ENCODE measurements around the gene TTLL10. TPM values are rescaled to one million over a fixed set of nuclear protein-coding genes. Genes with fewer than 3 reads are reported as not detected.

Gene TTLL10
- total RNA-seq, 1 experiment from 2014 or later, result 0.68 TPM

DNA sequence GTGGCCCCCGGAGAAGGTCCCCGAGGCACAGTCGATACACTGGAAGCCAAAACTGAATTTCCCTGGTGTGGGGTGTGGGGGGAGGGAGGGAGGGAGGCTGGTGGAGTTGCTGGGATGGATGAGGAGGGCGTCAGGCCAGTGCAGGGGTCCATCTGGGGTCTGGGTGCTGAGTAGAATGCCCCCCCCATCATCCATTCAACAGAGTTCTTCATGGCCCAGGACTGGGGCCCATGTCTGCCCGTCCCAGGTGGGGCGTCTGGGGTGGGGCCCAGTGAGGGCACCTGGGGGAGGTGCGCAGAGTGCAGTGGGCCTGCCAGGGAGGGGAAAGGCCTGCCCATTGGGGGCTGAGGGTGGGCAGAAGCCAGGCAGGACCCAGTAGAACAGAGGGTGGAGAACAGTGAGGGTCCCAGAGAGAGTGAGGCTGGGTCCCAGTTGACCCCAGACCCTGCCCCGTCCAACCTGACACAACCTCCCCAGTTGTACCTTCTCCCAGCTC is 30.8 kb downstream of the TTLL10 start:
- Mint-ChIP-seq H3K4me1 (peaks cover 4 to 10% of the 10 kb centered on the region in 2 experiments), H3K36me3 (ENCODE audit: insufficient read depth in 1 of 3, low read depth in 3 of 3) (no peaks in the 10 kb centered on the region), H3K27ac (no peak overlapping the region), H3K9me3 (no peaks in the 10 kb centered on the region), H3K27me3 (ENCODE audit: low read depth) (peaks cover 25% of the 10 kb centered on the region), H3K4me3 (no peak overlapping the region)
- no peak overlapping the region for H3K14ac ChIP-seq (ENCODE audit: insufficient read depth, low read length)
- H3K4me2 ChIP-seq (ENCODE audit: insufficient read depth, insufficient read length, low read length), result no peak overlapping the region
- no peak overlapping the region for H2BK20ac ChIP-seq (ENCODE audit: low read depth, low read length, poor library complexity, severe bottlenecking)
- H2BK15ac ChIP-seq (ENCODE audit: low read depth, low read length), result no peak overlapping the region
- no peak overlapping the region for H3K56ac ChIP-seq (ENCODE audit: insufficient read length, low read depth, low read length)
- no peak overlapping the region for H3K23ac ChIP-seq (ENCODE audit: insufficient read length, low read depth, low read length)
- no peak overlapping the region for H2AK5ac ChIP-seq (ENCODE audit: insufficient read length, low read length)
- no peak overlapping the region for H3K27ac ChIP-seq (ENCODE audit: insufficient read length, low read depth, low read length)
- H4K91ac ChIP-seq (ENCODE audit: insufficient read length, low read depth, low read length), result no peak overlapping the region
- H3K23me2 ChIP-seq (ENCODE audit: insufficient read length, low read depth, low read length, poor library complexity, severe bottlenecking), result peaks cover 3% of the 10 kb centered on the region
- DNase-seq, result no peak
- H2BK120ac ChIP-seq (ENCODE audit: low read depth, low read length, poor library complexity, severe bottlenecking), result no peak overlapping the region
- no peaks in the 10 kb centered on the region; the same call in 1 of the 2 replicates for H3K27me3 ChIP-seq (ENCODE audit: insufficient read depth, low read length)
- H3K79me1 ChIP-seq (ENCODE audit: insufficient read depth, low read depth, low read length, poor library complexity, severe bottlenecking), result no peaks in the 10 kb centered on the region
- WGBS (ENCODE audit: extremely low coverage, insufficient read length, low lambda C conversion rate), result no CpG with 5 or more reads among the region's 8 CpGs
- no peak overlapping the region for H3K4ac ChIP-seq (ENCODE audit: low read depth, low read length)
- H2BK12ac ChIP-seq (ENCODE audit: insufficient read length, low read depth, low read length), result no peak overlapping the region
- no peak overlapping the region for H3K9ac ChIP-seq (ENCODE audit: extremely low read depth, insufficient read length, low read length)
- H2AFZ ChIP-seq (ENCODE audit: low read length), result no peak overlapping the region
- no peak overlapping the region for H2BK5ac ChIP-seq (ENCODE audit: insufficient read length, low read length)
- no peak overlapping the region for H4K5ac ChIP-seq (ENCODE audit: insufficient read length, low read depth, low read length)
- H3T11ph ChIP-seq (ENCODE audit: low read length), result no peak overlapping the region
- no peak overlapping the region for H4K8ac ChIP-seq (replicated peaks; ENCODE audit: insufficient read length, low read depth, low read length)
- TF ChIP-seq, protein P1, sequence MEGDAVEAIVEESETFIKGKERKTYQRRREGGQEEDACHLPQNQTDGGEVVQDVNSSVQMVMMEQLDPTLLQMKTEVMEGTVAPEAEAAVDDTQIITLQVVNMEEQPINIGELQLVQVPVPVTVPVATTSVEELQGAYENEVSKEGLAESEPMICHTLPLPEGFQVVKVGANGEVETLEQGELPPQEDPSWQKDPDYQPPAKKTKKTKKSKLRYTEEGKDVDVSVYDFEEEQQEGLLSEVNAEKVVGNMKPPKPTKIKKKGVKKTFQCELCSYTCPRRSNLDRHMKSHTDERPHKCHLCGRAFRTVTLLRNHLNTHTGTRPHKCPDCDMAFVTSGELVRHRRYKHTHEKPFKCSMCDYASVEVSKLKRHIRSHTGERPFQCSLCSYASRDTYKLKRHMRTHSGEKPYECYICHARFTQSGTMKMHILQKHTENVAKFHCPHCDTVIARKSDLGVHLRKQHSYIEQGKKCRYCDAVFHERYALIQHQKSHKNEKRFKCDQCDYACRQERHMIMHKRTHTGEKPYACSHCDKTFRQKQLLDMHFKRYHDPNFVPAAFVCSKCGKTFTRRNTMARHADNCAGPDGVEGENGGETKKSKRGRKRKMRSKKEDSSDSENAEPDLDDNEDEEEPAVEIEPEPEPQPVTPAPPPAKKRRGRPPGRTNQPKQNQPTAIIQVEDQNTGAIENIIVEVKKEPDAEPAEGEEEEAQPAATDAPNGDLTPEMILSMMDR (conservative IDR thresholded peaks at IDR 0.05), result no peak
- no peaks in the 10 kb centered on the region for H3K79me2 ChIP-seq (ENCODE audit: insufficient read depth, low read length)
- H4K20me1 ChIP-seq (ENCODE audit: control insufficient read depth, insufficient read depth, insufficient read length), result no peaks in the 10 kb centered on the region
- no peaks in the 10 kb centered on the region for H3K4me1 ChIP-seq (ENCODE audit: insufficient read depth, low read length)
- H3K18ac ChIP-seq (ENCODE audit: insufficient read length, low read depth, low read length), result no peak overlapping the region
- no peaks in the 10 kb centered on the region for H3K9me3 ChIP-seq (ENCODE audit: control insufficient read depth, low read depth, low read length)

All from H9 (cell line).